ENCODE data around the gene CBLB. TPM values are rescaled to one million over a fixed set of nuclear protein-coding genes. Genes with fewer than 3 reads are reported as not detected.
A peak's percentile ranks its signal among the peaks of the same experiment; 100 is the strongest.

CBLB gene
- total and polyA plus RNA-seq, 9 of the 15 experiments (the other 6 are each of a cell fraction or from before 2014, with no cell fraction given), result 1.8 to 8.1 (median 5.3) TPM

DNA sequence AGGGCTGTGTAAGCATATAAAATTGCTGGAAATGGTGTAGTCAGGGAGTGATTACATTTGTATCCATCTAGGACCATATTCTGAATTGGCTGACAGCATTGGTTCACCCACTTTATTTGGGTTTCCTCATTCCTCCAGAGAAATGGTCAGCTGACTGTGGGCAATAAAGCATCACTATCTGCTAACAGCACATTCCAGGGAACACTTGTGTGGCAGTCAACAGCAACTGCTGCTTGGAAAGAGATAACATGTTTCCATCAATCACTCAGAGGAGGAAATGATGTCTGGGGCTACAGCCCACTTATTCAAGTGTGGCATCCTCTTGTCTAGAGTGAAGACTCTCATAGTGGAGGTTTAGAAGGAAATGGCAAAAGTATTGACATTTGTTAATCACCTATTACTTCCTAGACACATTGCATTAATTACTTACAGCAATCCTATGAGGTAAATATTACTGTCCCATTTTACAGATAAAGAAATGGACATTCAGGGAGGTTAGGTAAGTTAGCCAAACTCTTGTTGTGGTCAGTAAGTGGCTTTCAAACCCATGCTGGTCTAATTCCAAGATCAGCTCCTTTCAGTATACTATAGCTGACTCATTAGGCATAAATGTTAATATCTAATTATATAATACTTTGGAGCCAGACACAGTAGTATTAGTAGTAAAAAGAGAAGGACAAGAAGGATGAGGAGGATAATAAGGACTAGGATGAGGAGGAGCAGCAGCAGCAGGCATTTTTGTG lies 254.4 kb downstream of the CBLB start (continued):
- TF ChIP-seq, protein P1, sequence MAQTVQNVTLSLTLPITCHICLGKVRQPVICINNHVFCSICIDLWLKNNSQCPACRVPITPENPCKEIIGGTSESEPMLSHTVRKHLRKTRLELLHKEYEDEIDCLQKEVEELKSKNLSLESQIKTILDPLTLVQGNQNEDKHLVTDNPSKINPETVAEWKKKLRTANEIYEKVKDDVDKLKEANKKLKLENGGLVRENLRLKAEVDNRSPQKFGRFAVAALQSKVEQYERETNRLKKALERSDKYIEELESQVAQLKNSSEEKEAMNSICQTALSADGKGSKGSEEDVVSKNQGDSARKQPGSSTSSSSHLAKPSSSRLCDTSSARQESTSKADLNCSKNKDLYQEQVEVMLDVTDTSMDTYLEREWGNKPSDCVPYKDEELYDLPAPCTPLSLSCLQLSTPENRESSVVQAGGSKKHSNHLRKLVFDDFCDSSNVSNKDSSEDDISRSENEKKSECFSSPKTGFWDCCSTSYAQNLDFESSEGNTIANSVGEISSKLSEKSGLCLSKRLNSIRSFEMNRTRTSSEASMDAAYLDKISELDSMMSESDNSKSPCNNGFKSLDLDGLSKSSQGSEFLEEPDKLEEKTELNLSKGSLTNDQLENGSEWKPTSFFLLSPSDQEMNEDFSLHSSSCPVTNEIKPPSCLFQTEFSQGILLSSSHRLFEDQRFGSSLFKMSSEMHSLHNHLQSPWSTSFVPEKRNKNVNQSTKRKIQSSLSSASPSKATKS (CRISPR knock-in tag; IDR thresholded peaks at IDR 0.05), result no peak
- TF ChIP-seq ZNF583 (CRISPR knock-in tag; IDR thresholded peaks at IDR 0.05) (no peak), NONO (IDR thresholded peaks at IDR 0.05; ENCODE audit: low read depth in 2 of 2, low read length in 1 of 2) (peak in 1 of 2 experiments; percentile 38; a peak in 1 of 4 replicates), RFX5 (IDR thresholded peaks at IDR 0.05; ENCODE audit: low read depth, low read length) (no peak), FOXJ2 (tag; IDR thresholded peaks at IDR 0.05) (no peak), KLF1 (tag; IDR thresholded peaks at IDR 0.05) (no peak), HDAC2 (IDR thresholded peaks at IDR 0.05) (peak; percentile 73), TCF7L2 (IDR thresholded peaks at IDR 0.05; ENCODE audit: low read depth, low read length) (no peak), ARNT (IDR thresholded peaks at IDR 0.05) (peak in 1 of 2 experiments; percentile 82; a peak in 2 of 4 replicates), FOXK1 (CRISPR knock-in tag; IDR thresholded peaks at IDR 0.05; ENCODE audit: borderline replicate concordance) (no peak), ELF4 (CRISPR knock-in tag; IDR thresholded peaks at IDR 0.05) (peak; percentile 94), CREBBP (IDR thresholded peaks at IDR 0.05; ENCODE audit: low read depth, low read length) (no peak)
- TF ChIP-seq, protein P2, sequence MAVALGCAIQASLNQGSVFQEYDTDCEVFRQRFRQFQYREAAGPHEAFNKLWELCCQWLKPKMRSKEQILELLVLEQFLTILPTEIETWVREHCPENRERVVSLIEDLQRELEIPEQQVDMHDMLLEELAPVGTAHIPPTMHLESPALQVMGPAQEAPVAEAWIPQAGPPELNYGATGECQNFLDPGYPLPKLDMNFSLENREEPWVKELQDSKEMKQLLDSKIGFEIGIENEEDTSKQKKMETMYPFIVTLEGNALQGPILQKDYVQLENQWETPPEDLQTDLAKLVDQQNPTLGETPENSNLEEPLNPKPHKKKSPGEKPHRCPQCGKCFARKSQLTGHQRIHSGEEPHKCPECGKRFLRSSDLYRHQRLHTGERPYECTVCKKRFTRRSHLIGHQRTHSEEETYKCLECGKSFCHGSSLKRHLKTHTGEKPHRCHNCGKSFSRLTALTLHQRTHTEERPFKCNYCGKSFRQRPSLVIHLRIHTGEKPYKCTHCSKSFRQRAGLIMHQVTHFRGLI (CRISPR knock-in tag; IDR thresholded peaks at IDR 0.05), result no peak
- TF ChIP-seq, protein P3, sequence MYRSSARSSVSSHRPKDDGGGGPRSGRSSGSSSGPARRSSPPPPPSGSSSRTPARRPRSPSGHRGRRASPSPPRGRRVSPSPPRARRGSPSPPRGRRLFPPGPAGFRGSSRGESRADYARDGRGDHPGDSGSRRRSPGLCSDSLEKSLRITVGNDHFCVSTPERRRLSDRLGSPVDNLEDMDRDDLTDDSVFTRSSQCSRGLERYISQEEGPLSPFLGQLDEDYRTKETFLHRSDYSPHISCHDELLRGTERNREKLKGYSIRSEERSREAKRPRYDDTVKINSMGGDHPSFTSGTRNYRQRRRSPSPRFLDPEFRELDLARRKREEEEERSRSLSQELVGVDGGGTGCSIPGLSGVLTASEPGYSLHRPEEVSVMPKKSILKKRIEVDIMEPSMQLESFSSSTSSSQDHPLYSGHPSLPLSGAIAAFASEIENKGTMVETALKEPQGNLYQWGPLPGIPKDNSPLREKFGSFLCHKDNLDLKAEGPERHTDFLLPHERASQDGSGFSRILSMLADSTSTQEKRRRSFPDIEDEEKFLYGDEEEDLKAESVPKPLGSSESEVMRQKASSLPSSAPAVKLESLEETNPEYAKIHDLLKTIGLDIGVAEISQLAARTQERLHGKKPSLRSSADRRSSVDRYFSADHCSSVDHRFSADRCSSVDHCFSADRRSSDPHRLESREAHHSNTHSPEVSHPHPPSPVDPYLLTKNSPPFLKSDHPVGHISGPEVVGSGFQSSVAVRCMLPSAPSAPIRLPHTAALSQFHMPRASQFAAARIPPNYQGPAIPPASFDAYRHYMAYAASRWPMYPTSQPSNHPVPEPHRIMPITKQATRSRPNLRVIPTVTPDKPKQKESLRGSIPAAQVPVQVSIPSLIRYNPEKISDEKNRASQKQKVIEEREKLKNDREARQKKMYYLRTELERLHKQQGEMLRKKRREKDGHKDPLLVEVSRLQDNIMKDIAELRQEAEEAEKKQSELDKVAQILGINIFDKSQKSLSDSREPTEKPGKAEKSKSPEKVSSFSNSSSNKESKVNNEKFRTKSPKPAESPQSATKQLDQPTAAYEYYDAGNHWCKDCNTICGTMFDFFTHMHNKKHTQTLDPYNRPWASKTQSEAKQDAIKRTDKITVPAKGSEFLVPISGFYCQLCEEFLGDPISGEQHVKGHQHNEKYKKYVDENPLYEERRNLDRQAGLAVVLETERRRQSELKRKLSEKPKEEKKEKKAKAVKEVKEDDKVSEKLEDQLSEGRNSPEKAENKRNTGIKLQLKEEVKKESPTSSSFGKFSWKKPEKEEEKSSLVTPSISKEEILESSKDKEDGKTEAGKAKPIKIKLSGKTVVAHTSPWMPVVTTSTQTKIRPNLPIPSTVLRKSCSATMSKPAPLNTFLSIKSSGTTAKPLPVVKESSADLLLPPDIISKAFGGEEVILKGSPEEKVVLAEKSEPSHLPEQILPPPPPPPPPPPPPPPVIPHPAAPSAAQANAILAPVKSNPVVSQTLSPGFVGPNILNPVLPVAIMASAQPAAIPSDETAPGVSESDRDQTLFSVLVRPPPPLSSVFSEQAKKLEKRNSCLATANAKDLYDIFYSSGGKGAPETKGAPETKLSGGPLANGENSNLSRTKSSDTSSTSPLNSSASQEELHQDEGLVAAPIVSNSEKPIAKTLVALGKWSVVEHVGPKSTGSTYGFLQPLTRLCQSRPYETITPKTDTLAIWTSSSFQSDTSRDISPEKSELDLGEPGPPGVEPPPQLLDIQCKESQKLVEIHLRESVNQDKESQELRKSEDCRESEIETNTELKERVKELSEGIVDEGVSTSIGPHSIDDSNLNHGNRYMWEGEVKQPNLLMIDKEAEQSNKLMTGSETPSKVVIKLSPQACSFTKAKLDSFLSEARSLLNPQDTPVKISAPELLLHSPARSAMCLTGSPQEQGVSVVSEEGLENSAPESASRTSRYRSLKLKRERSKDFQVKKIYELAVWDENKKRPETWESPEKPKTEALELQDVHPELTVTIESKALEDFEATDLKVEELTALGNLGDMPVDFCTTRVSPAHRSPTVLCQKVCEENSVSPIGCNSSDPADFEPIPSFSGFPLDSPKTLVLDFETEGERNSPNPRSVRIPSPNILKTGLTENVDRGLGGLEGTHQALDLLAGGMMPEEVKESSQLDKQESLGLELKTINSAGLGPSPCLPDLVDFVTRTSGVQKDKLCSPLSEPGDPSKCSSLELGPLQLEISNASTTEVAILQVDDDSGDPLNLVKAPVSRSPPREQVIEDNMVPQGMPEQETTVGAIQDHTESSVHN (IDR thresholded peaks at IDR 0.05; ENCODE audit: borderline replicate concordance in 1 of 2, low read depth in 1 of 2), result 0 out of 4 replicates have a peak, but pooled peaks of 1 of the 2 experiments have one; percentile 43
- TF ChIP-seq, protein P4, sequence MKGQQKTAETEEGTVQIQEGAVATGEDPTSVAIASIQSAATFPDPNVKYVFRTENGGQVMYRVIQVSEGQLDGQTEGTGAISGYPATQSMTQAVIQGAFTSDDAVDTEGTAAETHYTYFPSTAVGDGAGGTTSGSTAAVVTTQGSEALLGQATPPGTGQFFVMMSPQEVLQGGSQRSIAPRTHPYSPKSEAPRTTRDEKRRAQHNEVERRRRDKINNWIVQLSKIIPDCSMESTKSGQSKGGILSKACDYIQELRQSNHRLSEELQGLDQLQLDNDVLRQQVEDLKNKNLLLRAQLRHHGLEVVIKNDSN (CRISPR knock-in tag; IDR thresholded peaks at IDR 0.05), result peak; percentile 84

Data from K562 (cell line).